HCEC 1CT (cell line): ENCODE results near the gene FAH.
"Not testable (repeated sequence)": the region's sequence is repeated elsewhere in the genome, so short reads cannot be mapped to it uniquely, and the experiment has no call there.

ENCODE experiments used
- DNase-seq: peaks from one replicate; pipeline ENCODE4 v3.0.0-alpha.2; 2017

The FAH gene

DNA sequence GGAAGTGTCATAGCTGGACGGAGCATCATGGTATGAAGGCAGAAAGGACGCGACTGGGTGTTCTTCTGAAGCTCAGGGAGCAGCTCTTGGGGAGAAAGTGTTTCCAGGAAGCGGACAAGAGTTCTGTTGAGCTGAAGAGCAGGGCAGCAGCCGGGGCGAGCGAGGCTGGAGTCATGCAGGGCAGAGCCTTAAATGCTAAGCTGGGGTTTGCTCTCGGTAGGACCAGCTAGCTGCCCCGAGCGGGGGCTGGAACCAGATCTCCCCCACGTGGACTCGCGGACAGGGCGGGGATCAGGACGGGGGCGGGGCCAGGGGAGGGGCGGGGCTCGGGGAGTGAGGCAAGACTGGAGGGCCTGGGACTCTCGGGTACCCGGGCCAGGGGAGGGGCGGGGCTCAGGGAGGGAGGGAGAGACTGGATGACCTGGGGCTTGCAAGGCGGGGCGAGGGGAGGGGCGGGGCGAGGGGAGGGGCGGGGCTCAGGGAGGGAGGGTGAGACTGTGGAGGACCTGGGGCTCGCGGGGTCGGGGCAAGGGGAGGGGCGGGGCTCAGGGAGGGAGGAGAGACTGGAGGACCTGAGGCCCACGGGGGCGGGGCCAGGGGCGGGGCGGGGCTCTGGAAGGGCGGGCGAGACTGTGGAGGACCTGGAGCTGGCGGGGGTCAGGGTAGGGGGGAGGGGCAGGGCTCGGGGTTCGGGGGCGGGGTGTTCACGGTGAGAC lies 461 bp upstream of the FAH start:
- peak; percentile 91 for DNase-seq

GRCh38 chr15:80153900-80154299 lies 1.1 kb downstream of the FAH start:
- DNase-seq: peak; percentile 7

GRCh38 chr15:80154336-80154735 lies 1.5 kb downstream of the FAH start:
- no peak for DNase-seq

DNA sequence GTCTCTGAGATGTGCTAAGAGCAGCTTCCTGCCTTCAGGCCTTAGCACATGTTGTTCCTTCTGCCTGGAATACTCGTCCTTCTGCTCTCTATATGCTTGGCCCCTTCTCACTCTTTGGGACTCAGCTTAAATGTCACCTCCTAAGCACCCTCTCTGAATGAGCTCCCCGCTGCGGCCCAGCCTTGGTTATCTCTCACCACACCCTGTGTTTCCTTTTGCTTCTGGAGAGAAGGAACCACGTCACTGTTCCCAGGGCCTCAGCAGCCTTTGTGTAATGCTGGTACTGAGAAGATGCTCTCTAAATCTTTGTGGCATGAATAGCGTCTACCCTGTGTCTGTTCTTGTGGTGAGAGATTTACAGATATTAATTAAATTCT lies 2.2 kb downstream of the FAH start:
- no peak for DNase-seq

DNA sequence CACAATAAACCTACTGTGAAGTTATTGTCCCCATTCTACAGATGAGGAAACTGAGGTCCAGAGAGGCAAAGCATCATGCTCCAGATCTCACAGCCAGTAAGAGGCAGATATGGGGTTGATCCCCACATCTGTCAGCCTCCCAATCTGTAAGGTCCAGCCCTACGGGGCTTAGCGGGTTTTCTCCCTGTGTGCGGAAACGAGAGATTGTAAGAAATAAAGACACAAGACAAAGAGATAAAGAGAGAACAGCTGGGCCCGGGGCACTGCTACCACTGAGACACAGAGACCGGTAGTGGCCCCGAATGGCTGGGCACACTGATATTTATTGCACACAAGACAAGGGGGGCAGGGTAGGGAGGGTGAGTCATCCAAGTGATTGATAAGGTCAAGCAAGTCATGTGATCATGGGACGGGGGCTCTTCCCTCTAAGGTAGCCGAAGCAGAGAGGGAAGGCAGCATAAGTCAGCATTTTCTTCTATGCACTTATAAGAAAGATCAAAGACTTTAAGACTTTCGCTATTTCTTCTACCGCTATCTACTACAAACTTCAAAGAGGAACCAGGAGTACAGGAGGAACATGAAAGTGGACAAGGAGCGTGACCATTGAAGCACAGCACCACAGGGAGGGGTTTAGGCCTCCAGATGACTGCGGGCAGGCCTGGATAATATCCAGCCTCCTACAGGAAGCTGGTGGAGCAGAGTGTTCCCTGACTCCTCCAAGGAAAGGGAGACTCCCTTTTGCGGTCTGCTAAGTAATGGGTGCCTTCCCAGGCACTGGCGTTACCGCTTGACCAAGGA lies 2.8 kb downstream of the FAH start:
- not testable (repeated sequence) for DNase-seq

- DNase-seq: no peak
These were observed 3.4 kb downstream of the FAH start for GRCh38 chr15:80156176-80156720.

- DNase-seq: no peak
These were observed 4.4 kb downstream of the FAH start for GRCh38 chr15:80157215-80157614.

- no peak for DNase-seq
These were observed 6.5 kb downstream of the FAH start for GRCh38 chr15:80159301-80159700.

- no peak for DNase-seq
These were observed 7.2 kb downstream of the FAH start for GRCh38 chr15:80159811-80160569.

DNA sequence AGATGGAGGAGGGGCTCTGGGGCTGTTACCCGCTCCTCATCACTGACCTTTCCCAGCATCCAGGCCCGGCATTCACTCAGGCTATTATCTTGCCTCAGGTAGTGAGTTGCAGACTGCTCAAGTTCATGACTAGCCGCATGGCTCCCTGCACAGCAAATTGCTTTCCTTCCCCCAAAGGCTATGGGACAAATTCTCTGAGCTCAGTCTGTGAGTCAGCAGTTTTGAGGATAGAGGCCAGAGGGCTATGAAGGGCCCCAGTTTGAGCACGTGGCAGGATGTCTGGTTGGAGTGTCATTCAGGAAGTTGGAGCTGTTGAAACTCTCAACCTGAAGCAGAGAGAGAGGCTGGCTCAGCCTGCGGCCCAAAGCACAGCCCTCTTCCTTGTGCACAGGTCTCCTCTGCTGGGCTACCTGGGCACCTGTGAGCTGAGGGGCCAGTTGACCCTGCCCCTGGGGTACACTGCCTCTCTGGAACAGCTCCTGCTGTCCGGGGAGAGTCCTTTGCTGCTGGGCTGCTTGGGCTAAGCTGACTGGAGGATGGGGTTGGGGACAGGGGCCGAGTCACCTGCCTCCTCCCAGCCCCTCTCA lies 7.9 kb downstream of the FAH start:
- peak; percentile 98 for DNase-seq

GRCh38 chr15:80161468-80162016 lies 8.7 kb downstream of the FAH start:
- DNase-seq: no peak

GRCh38 chr15:80162059-80162554 lies 9.3 kb downstream of the FAH start:
- DNase-seq: no peak

DNA sequence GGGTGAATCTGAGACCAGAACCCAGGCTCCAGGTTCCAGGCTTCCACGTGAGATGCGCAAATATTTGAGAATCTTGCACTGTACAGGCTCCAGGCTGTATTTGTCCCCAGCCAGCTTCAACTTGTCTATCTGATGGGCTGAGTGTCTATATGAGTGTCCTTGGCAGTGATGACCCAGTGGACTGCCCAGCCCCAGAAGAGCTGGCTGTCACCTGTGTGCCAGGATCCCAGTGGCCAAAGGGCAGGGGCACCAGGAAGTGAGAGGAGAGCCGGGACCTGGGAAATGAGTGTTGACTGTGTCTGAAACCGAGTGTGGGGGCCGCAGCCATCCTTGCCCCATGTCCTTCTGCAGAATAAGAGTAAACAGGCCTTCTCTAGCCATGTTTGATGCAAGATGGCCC lies 10.4 kb downstream of the FAH start:
- DNase-seq: no peak

GRCh38 chr15:80163897-80164296 lies 11.1 kb downstream of the FAH start:
- DNase-seq: no peak

- DNase-seq: no peak
These were observed 15.1 kb downstream of the FAH start for GRCh38 chr15:80167936-80168335.

GRCh38 chr15:80168421-80168820 lies 15.6 kb downstream of the FAH start:
- DNase-seq: no peak

DNA sequence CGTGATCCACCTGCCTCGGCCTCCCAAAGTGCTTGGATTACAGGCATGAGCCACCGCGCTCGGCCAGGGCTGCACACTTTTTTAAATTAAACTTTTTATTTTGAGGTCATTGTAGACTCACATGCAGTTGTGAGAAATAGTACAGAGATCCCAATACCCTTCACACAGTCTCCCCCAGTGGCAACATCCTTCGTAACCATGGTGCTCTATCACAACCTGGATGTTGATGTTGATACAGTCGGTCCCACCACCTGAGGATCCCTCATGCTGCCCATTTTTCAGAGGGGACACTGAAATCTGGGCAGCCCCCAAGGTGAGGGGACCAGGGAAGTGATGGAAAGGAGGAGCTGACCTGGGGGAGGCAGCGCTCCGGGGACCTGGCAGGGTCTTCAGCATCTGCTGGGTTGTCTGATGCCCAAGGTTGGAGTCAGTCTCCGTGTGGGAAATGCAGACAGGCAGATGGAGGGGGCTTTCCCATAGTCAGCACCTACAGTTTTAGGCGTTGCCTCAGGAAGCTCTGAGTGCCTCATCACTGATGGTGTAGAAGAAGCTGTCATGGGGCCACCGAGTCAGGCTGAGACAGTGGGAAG lies 17.1 kb downstream of the FAH start:
- no peak for DNase-seq

DNA sequence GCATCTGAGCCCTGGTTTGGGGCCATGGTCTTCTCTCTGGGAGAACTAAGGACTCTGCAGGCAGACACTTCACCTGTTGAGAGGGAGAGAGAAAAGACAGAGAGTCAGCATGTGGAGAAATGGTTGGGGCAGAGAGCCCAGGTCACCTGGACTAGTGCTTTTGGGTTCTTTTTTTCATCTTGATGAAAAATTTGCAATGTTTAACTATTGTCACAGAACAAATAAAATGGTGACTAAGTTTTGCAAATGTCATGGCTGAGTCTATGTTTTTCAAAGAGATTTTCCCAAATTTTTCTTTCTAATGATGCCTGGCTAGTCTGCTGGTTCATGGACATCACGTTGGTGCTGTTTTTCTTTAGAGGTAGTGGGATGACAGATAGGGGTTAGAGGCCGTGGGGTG lies 17.8 kb downstream of the FAH start:
- no peak for DNase-seq

DNA sequence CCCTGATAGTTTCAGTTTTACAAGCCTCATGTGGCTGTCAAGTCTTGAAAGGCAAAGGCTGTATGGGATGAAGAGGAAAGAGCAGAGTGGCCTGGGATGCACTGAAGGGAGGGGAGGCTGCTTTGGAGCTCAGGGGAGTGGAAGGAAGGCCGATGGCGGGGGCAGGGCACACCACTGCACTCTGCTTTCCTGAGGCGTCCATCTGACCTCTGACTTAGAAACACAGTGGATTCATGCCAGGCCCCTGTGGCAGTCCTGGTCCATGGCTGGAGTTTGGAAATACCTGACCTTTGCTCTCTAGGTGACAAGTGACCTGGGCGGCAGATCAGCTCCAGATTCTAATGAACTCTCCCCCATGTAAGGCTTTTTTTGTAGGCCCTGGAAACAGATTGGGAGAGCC lies 19.0 kb downstream of the FAH start:
- no peak for DNase-seq

- DNase-seq: no peak
These were observed 19.6 kb downstream of the FAH start for GRCh38 chr15:80172401-80172800.

GRCh38 chr15:80173022-80173759 lies 20.4 kb downstream of the FAH start:
- DNase-seq: no peak
